ENCODE results near the gene GRAP. TPM values are rescaled to one million over a fixed set of nuclear protein-coding genes. Genes with fewer than 3 reads are reported as not detected.

GRAP gene
- total RNA-seq, 1 donor from 2014 or later, result 2.1 TPM

DNA sequence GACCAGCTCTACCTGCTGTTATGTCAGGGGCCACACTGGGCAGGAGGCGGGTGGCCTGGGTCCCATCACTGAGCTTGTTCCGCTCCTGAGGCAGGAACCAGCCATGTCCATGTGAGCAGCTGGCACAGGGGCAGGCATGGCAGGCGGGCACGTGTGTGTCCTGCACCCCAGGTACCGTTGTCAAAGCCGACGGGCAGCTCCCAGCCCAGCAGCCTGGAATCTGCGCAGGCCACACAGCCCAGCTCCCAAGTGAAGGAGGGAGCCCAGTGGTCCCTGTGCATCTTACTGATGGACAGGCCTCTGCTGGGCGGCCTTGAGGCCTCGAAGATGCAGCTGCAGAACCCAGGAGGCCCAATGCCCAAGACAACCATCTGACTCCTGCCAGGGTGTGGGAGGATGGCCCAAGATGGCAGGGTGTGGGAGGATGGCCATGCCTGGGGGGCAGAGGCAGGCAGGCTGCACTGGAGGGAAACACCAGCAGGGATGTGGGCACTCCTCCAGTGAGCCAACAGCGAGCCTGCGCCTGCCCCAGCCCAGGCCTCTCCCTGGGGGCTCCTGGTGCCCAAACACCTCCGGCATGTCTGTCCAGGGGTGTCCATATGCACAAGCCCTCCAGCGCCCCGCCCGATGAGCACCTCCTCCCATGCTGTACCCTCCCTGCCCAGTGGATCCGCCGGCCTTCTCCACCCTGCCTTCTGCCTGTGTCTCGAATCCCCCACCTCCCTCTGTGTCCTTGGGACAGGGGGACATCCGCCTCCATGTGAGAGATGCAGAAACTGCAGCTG is 55.0 kb downstream of the GRAP start:
- H3K4me3 Mint-ChIP-seq, result no peak overlapping the region
- TF ChIP-seq, protein P1, sequence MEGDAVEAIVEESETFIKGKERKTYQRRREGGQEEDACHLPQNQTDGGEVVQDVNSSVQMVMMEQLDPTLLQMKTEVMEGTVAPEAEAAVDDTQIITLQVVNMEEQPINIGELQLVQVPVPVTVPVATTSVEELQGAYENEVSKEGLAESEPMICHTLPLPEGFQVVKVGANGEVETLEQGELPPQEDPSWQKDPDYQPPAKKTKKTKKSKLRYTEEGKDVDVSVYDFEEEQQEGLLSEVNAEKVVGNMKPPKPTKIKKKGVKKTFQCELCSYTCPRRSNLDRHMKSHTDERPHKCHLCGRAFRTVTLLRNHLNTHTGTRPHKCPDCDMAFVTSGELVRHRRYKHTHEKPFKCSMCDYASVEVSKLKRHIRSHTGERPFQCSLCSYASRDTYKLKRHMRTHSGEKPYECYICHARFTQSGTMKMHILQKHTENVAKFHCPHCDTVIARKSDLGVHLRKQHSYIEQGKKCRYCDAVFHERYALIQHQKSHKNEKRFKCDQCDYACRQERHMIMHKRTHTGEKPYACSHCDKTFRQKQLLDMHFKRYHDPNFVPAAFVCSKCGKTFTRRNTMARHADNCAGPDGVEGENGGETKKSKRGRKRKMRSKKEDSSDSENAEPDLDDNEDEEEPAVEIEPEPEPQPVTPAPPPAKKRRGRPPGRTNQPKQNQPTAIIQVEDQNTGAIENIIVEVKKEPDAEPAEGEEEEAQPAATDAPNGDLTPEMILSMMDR (conservative IDR thresholded peaks at IDR 0.05), result no peak
- H3K9me3 Mint-ChIP-seq, result peaks cover 2% of the 10 kb centered on the region
- no peak overlapping the region for H3K27ac Mint-ChIP-seq (ENCODE audit: unreplicated experiment)
- H3K36me3 Mint-ChIP-seq (ENCODE audit: low read depth), result peaks cover 5% of the 10 kb centered on the region
- H3K4me1 Mint-ChIP-seq, result no peaks in the 10 kb centered on the region
- no peaks in the 10 kb centered on the region for H3K27me3 Mint-ChIP-seq (ENCODE audit: low read depth)
- DNase-seq (ENCODE audit: low read depth, low spot score), result no peak

- Mint-ChIP-seq H3K9me3 (peaks cover 2% of the 10 kb centered on the region), H3K36me3 (ENCODE audit: low read depth) (peaks cover 5% of the 10 kb centered on the region), H3K4me1 (no peaks in the 10 kb centered on the region), H3K27ac (ENCODE audit: unreplicated experiment) (no peak overlapping the region), H3K4me3 (no peak overlapping the region), H3K27me3 (ENCODE audit: low read depth) (no peaks in the 10 kb centered on the region)
- TF ChIP-seq, protein P1 (conservative IDR thresholded peaks at IDR 0.05), result no peak
- no peak for DNase-seq (ENCODE audit: low read depth, low spot score)
Observed at GRCh38 chr17:18990331-18990730, 56.4 kb downstream of the GRAP start.

DNA sequence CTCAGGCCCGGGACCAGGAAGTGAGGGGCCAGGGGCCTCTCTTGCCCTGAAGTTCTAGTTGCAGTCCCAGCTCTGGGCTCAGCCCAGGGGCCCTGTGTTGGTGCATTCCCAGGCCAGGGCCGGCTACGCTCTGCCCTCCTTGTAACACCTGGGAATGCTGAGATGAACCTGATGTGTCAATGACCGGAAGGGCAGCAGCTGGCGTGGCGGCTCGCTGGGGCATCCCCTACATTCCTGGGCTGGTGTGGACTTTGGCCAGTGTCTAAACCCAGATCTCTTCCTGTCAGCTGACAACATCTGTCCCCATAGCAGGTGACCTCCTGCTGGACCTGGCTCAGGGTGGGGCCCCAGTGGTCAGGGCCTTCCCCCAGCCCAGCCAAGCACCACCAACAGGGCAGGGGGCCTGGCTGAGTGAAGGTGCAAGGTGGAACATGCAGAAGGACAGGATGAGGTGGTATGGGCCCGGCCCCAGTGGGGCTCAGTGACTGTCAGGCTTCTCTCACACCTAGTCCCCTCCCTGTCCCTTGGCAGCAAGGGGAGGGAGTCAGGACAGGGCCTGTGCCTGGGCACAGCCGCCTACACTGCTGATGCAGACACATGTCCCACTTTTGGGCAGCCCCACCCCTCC is 58.1 kb downstream of the GRAP start:
- DNase-seq (ENCODE audit: low read depth, low spot score), result no peak
- Mint-ChIP-seq H3K36me3 (ENCODE audit: low read depth) (no peaks in the 10 kb centered on the region), H3K27ac (ENCODE audit: unreplicated experiment) (no peak overlapping the region), H3K9me3 (no peaks in the 10 kb centered on the region), H3K4me1 (no peaks in the 10 kb centered on the region), H3K4me3 (no peak overlapping the region), H3K27me3 (ENCODE audit: low read depth) (no peaks in the 10 kb centered on the region)
- TF ChIP-seq, protein P1 (conservative IDR thresholded peaks at IDR 0.05), result no peak

GRCh38 chr17:18987862-18988545 is 58.8 kb downstream of the GRAP start:
- no peaks in the 10 kb centered on the region for H3K4me1 Mint-ChIP-seq
- DNase-seq (ENCODE audit: low read depth, low spot score), result no peak
- TF ChIP-seq, protein P1 (conservative IDR thresholded peaks at IDR 0.05), result no peak
- H3K9me3 Mint-ChIP-seq, result no peaks in the 10 kb centered on the region
- no peak overlapping the region for H3K4me3 Mint-ChIP-seq
- H3K27me3 Mint-ChIP-seq (ENCODE audit: low read depth), result no peaks in the 10 kb centered on the region
- no peaks in the 10 kb centered on the region for H3K36me3 Mint-ChIP-seq (ENCODE audit: low read depth)
- H3K27ac Mint-ChIP-seq (ENCODE audit: unreplicated experiment), result no peak overlapping the region

DNA sequence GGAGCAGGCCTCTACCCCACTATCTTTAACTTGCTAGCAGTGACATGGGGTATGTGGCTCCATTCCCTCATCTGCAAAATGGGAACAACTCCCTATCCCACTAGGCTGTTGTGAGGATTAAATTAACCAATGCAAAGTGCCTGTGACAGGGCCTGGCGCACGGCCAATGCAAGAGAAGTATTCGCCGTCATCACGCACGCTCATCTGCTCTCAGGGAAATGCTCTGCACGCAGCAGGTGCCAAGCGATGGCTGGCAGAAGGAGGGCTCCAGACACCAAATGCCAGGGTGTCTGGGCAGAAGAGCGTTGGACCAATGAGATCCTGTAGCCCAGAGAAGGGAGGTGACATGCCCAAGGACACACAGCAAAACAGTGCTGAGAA is 59.5 kb downstream of the GRAP start:
- Mint-ChIP-seq H3K4me1 (no peaks in the 10 kb centered on the region), H3K9me3 (no peaks in the 10 kb centered on the region), H3K4me3 (no peak overlapping the region), H3K27ac (ENCODE audit: unreplicated experiment) (no peak overlapping the region), H3K36me3 (ENCODE audit: low read depth) (no peaks in the 10 kb centered on the region), H3K27me3 (ENCODE audit: low read depth) (no peaks in the 10 kb centered on the region)
- TF ChIP-seq, protein P1 (conservative IDR thresholded peaks at IDR 0.05), result no peak
- no peak for DNase-seq (ENCODE audit: low read depth, low spot score)
